Hindlimb muscle (tissue), 1 donor: ENCODE measurements around the gene PRM2. TPM values are rescaled to one million over a fixed set of nuclear protein-coding genes. Genes with fewer than 3 reads are reported as not detected.
A peak's percentile ranks its signal among the peaks of the same experiment; 100 is the strongest.

Source experiments
- DNase-seq: peaks from one replicate; pipeline ENCODE4 v3.0.0-alpha.2; 2013
- polyA plus RNA-seq: library from polyadenylated mRNA; unstranded; fragments of 120-200 nt; gene quantifications from one replicate; pipeline ENCODE4 v1.2.1, GENCODE V29; 2013; ENCODE audit not compliant: insufficient read length

PRM2 gene
- polyA plus RNA-seq, 1 donor = not detected

GRCh38 chr16:11260596-11260966 is 15.7 kb downstream of the PRM2 start:
- no peak for DNase-seq

- DNase-seq = no peak
These were observed 16.4 kb downstream of the PRM2 start for GRCh38 chr16:11259655-11260595.

GRCh38 chr16:11258553-11259492 is 17.5 kb downstream of the PRM2 start:
- no peak for DNase-seq

GRCh38 chr16:11257131-11257938 is 18.9 kb downstream of the PRM2 start:
- peak; percentile 86 for DNase-seq

- DNase-seq = peak; percentile 60
These were observed 19.6 kb downstream of the PRM2 start for GRCh38 chr16:11256661-11257130.

- DNase-seq = peak; percentile 89
These were observed 20.3 kb downstream of the PRM2 start, which contains the start of gene SOCS1 for GRCh38 chr16:11255737-11256660. Gene SOCS1, minus strand, starts transcription at chr16:11256204. Its CDS starts 726 bp downstream, at chr16:11255478.

- peak; percentile 72 for DNase-seq
These were observed 21.2 kb downstream of the PRM2 start for GRCh38 chr16:11254913-11255736.

- no peak for DNase-seq
These were observed 22.0 kb downstream of the PRM2 start for GRCh38 chr16:11253995-11254912.

GRCh38 chr16:11253009-11253994 is 23.0 kb downstream of the PRM2 start:
- DNase-seq = no peak

- no peak for DNase-seq
These were observed 23.8 kb downstream of the PRM2 start for GRCh38 chr16:11252482-11252931.

- DNase-seq = no peak
These were observed 24.5 kb downstream of the PRM2 start for GRCh38 chr16:11251525-11252481.

GRCh38 chr16:11250786-11251524 is 25.3 kb downstream of the PRM2 start:
- DNase-seq = no peak

GRCh38 chr16:11250091-11250785 is 26.0 kb downstream of the PRM2 start:
- DNase-seq = no peak

GRCh38 chr16:11249233-11250061 is 26.8 kb downstream of the PRM2 start:
- DNase-seq = no peak
